ENCODE data around the gene RNASEH2B. TPM values are rescaled to one million over a fixed set of nuclear protein-coding genes. Genes with fewer than 3 reads are reported as not detected.

RNASEH2B gene
- total RNA-seq, 1 donor from 2014 or later: 60.5 TPM

DNA sequence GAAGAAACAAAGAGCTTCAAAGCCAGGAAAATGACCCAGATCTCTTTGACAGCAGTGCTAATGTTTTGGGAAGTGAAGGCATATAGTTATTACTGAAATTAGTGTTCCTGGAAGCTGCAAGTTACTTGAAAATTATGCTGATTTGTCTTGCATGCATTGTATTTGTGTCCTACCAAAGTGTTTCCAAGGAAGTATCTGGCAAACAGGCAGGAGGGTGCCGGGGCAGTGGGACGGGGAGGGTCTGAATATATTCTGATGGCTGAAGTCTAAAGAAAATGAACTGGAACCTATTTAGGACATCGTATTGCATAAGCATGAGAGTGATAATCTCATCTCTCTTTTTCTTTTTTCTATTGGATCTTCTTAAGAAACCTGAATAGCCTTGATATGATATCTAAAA, 9.0 kb downstream of the RNASEH2B start:
- H3K27ac ChIP-seq: no peak overlapping the region
- H3K4me1 ChIP-seq: peaks cover 0 to 9% of the 10 kb centered on the region in 2 donors
- TF ChIP-seq, protein P1, sequence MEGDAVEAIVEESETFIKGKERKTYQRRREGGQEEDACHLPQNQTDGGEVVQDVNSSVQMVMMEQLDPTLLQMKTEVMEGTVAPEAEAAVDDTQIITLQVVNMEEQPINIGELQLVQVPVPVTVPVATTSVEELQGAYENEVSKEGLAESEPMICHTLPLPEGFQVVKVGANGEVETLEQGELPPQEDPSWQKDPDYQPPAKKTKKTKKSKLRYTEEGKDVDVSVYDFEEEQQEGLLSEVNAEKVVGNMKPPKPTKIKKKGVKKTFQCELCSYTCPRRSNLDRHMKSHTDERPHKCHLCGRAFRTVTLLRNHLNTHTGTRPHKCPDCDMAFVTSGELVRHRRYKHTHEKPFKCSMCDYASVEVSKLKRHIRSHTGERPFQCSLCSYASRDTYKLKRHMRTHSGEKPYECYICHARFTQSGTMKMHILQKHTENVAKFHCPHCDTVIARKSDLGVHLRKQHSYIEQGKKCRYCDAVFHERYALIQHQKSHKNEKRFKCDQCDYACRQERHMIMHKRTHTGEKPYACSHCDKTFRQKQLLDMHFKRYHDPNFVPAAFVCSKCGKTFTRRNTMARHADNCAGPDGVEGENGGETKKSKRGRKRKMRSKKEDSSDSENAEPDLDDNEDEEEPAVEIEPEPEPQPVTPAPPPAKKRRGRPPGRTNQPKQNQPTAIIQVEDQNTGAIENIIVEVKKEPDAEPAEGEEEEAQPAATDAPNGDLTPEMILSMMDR (IDR thresholded peaks at IDR 0.05): no peak
- no peak overlapping the region for H3K4me3 ChIP-seq
- H3K9me3 ChIP-seq: peaks cover 9 to 18% of the 10 kb centered on the region in 2 donors
- intact Hi-C loops (cut with DNase I): loop anchor here (10.0 kb wide), 1 partner anchor 1536 kb away; the partner anchor contains the start of genes CKAP2 and VPS36
- H3K27me3 ChIP-seq: no peaks in the 10 kb centered on the region
- no peaks in the 10 kb centered on the region for H3K36me3 ChIP-seq
- DNase-seq (ENCODE audit: low spot score in 2 of 2): no peak

DNA sequence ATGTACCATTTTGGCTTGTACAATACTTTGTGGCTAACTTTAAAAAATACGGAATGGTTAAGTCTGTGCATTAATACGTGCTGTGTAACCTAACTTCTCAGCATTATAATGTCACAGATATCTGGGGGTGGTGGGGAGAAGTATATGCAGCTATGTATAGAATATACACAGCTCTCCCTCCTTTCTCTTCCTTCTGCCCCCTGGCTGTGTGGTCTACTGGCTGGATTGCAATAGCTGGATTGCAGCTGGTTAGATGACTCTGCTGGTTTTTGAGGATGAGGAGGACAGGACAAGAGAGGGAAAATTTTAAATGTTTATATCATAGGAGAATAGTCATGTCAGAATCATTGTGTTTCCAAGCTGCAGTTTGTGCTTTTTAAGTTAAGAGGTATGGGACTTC, 9.7 kb downstream of the RNASEH2B start:
- intact Hi-C loops (cut with DNase I): loop anchor here (10.0 kb wide), 1 partner anchor 1536 kb away; the partner anchor contains the start of genes CKAP2 and VPS36
- H3K27me3 ChIP-seq: no peaks in the 10 kb centered on the region
- H3K27ac ChIP-seq: no peak overlapping the region
- no peak for DNase-seq (ENCODE audit: low spot score in 2 of 2)
- TF ChIP-seq, protein P1 (IDR thresholded peaks at IDR 0.05): no peak
- no peak overlapping the region for H3K4me3 ChIP-seq
- peaks cover 17 to 25% of the 10 kb centered on the region in 2 donors for H3K9me3 ChIP-seq
- no peaks in the 10 kb centered on the region for H3K36me3 ChIP-seq
- peaks cover 0 to 9% of the 10 kb centered on the region in 2 donors for H3K4me1 ChIP-seq

- TF ChIP-seq, protein P1 (IDR thresholded peaks at IDR 0.05): no peak
- Histone ChIP-seq H3K27ac (no peak overlapping the region), H3K9me3 (peaks cover 23 to 40% of the 10 kb centered on the region in 2 donors), H3K4me1 (peaks cover 0 to 3% of the 10 kb centered on the region in 2 donors), H3K36me3 (peaks cover 0 to 3% of the 10 kb centered on the region in 2 donors), H3K4me3 (no peak overlapping the region), H3K27me3 (no peaks in the 10 kb centered on the region)
- DNase-seq (ENCODE audit: low spot score in 2 of 2): no peak
- intact Hi-C loops (cut with DNase I): no loop called here
Measured at GRCh38 chr13:50921706-50922105, 12.1 kb downstream of the RNASEH2B start.

GRCh38 chr13:50923272-50923671, 13.7 kb downstream of the RNASEH2B start:
- intact Hi-C loops (cut with DNase I): no loop called here
- Histone ChIP-seq H3K4me3 (no peak overlapping the region), H3K36me3 (peaks cover 0 to 3% of the 10 kb centered on the region in 2 donors), H3K4me1 (no peaks in the 10 kb centered on the region), H3K27ac (no peak overlapping the region), H3K27me3 (no peaks in the 10 kb centered on the region), H3K9me3 (peaks cover 23 to 40% of the 10 kb centered on the region in 2 donors)
- TF ChIP-seq, protein P1 (IDR thresholded peaks at IDR 0.05): no peak
- no peak for DNase-seq (ENCODE audit: low spot score in 2 of 2)

DNA sequence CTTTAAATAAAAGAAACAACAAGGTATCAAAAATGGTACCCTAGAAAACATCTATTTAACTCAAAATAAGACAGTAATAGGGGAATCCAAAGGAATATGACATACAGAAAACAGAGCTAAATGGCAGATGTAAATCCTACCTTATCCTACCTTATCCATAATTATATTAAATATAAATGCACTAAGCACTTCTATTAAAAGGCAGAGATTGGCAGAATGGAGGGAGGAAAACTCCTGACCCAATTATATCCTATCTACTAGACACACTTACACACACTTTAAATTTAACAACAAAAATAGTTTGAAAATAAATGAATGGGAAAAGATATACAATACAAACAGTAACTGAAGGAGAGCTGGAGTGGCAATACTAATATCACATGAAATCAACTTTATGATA, 14.4 kb downstream of the RNASEH2B start:
- intact Hi-C loops (cut with DNase I): no loop called here
- H3K4me1 ChIP-seq: no peaks in the 10 kb centered on the region
- H3K9me3 ChIP-seq: peaks cover 23 to 40% of the 10 kb centered on the region in 2 donors
- no peak overlapping the region for H3K4me3 ChIP-seq
- TF ChIP-seq, protein P1 (IDR thresholded peaks at IDR 0.05): no peak
- H3K27me3 ChIP-seq: no peaks in the 10 kb centered on the region
- H3K36me3 ChIP-seq: peaks cover 0 to 3% of the 10 kb centered on the region in 2 donors
- DNase-seq (ENCODE audit: low spot score in 2 of 2): no peak
- H3K27ac ChIP-seq: no peak overlapping the region

DNA sequence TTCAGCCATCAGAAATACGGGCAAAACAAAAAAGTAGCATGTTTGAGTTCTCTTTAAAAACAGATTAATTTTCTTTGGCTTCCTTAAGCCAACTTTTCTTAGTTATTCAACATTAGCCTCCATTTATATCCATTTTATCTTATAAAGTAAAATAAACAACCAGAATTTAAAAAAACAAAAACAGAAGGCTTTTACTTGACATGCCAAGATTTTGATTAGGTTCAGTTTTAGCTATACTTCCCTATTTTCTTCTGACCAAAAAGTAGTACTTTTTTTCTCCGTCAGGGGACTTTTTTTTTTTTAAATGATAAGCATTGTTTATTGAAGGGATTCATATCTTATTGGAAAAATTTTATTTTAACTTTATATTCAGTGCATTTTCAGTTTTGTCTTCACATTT, 18.1 kb downstream of the RNASEH2B start:
- intact Hi-C loops (cut with DNase I): no loop called here
- Histone ChIP-seq H3K36me3 (peaks cover 5 to 9% of the 10 kb centered on the region in 2 donors), H3K27ac (no peak overlapping the region), H3K9me3 (peaks cover 22 to 31% of the 10 kb centered on the region in 2 donors), H3K27me3 (no peaks in the 10 kb centered on the region), H3K4me1 (no peaks in the 10 kb centered on the region), H3K4me3 (no peak overlapping the region)
- TF ChIP-seq, protein P1 (IDR thresholded peaks at IDR 0.05): no peak
- no peak for DNase-seq (ENCODE audit: low spot score in 2 of 2)
